ENCODE measurements around the gene FAM120A. TPM values are rescaled to one million over a fixed set of nuclear protein-coding genes. Genes with fewer than 3 reads are reported as not detected.

Gene FAM120A
- total RNA-seq, 1 experiment from 2014 or later = 70.5 TPM

DNA sequence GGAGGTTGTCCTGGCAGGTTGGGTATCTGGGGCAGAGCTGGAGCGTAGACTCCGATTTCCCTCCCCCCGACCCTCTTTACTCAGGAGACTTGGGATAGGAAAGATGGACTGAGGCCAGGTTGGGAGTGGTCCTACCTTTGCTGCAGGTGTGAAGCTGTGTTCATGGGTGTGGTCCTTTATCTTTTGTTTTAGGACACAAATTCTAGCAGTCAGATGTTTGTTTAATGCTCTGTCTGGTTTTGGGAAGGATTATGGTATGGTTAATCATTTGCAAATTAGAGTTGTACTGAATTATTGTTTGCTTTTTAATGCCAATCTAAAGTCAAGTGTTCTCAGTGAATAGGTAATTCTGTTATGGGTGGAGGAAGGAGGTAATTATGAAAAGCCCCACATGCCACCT is 16.0 kb downstream of the FAM120A start:
- ChIA-PET CTCF (no interaction called here), POLR2A (no interaction called here)
- no peak for TF ChIP-seq POLR2AphosphoS5 (IDR thresholded peaks at IDR 0.05; ENCODE audit: low read depth, low read length)
- no peak for TF ChIP-seq SIN3A (IDR thresholded peaks at IDR 0.05; ENCODE audit: borderline replicate concordance, insufficient read depth, low read depth, low read length)
- no peak for TF ChIP-seq REST (IDR thresholded peaks at IDR 0.05; ENCODE audit: insufficient read depth in 1 of 2, low read depth in 2 of 2, low read length in 1 of 2)
- TF ChIP-seq TCF7L2 (IDR thresholded peaks at IDR 0.05; ENCODE audit: low read depth, low read length) = no peak
- TF ChIP-seq CTCF (IDR thresholded peaks at IDR 0.05) = no peak
- in situ Hi-C loops (cut with HindIII; ENCODE audit: low pct_unique_long_range_greater_than_20kb, low sequenced_read_pairs) = no loop called here
- H3K27me3 ChIP-seq (ENCODE audit: control insufficient read depth, insufficient read depth, low read length) = no peaks in the 10 kb centered on the region
- intact Hi-C loops (cut with micrococcal nuclease; ENCODE audit: unreplicated experiment) = no loop called here
- peak overlapping the region; percentile 39; the same call in 1 of the 2 replicates for H3K27ac ChIP-seq (ENCODE audit: low read length)
- H3K9me3 ChIP-seq (ENCODE audit: control insufficient read depth, insufficient read depth, low read depth, low read length) = no peaks in the 10 kb centered on the region
- no peaks in the 10 kb centered on the region; the same call in 1 of the 2 replicates for H3K36me3 ChIP-seq (ENCODE audit: control insufficient read depth, insufficient read depth, low read length)
- DNase-seq (ENCODE audit: low read depth, low spot score) (no peak), ATAC-seq (no peak)
- no peak overlapping the region for H3K4me3 ChIP-seq (ENCODE audit: low read depth in 2 of 2, low read length in 2 of 2)
- no TSS peak for BruUV-seq (replicated peaks)
- peaks cover 42% of the 10 kb centered on the region for H3K4me1 ChIP-seq (ENCODE audit: control insufficient read depth, insufficient read depth, low read length)

DNA sequence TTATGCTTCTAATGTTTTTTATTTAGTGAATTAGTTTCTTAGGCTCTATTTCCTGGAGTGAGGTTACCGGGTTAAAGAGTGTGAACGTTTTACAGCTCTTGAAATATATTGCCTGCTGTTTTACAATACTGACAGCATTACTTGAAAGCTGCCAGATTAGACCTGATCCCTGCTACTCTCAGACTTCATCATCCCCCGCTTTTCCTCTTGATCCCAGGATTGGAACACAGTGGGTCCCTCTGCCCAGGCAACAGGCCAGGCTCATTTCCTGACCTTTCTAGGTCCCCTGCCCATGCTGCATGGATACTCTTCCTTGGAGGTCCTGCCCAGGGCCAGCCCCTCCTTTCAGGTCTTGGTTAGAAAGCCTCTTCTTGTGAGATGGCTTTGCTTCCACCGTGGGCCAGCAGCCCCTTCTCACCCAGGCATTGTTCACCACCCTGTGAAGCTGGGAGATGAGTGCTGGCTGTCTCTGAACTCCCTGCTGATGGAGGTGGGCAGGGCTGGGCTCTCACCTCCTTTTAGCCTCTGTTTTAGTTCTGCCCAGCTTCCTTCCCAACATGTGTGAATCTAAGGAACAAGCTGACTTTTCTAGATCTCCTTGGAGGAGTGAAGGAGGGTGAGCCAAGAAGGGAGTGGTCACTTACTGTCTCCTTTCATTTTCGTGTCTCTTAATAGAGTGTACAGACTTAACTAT is 17.4 kb downstream of the FAM120A start:
- in situ Hi-C loops (cut with HindIII; ENCODE audit: low pct_unique_long_range_greater_than_20kb, low sequenced_read_pairs) (no loop called here), intact Hi-C loops (cut with micrococcal nuclease; ENCODE audit: unreplicated experiment) (no loop called here)
- Histone ChIP-seq H3K27ac (ENCODE audit: low read length) (no peak overlapping the region), H3K27me3 (ENCODE audit: control insufficient read depth, insufficient read depth, low read length) (no peaks in the 10 kb centered on the region), H3K4me1 (ENCODE audit: control insufficient read depth, insufficient read depth, low read length) (peaks cover 42% of the 10 kb centered on the region), H3K9me3 (ENCODE audit: control insufficient read depth, insufficient read depth, low read depth, low read length) (no peaks in the 10 kb centered on the region), H3K36me3 (ENCODE audit: control insufficient read depth, insufficient read depth, low read length) (no peaks in the 10 kb centered on the region; the same call in 1 of the 2 replicates), H3K4me3 (ENCODE audit: low read depth in 2 of 2, low read length in 2 of 2) (no peak overlapping the region)
- ChIA-PET POLR2A (no interaction called here), CTCF (no interaction called here)
- no peak for ATAC-seq
- TF ChIP-seq SIN3A (IDR thresholded peaks at IDR 0.05; ENCODE audit: borderline replicate concordance, insufficient read depth, low read depth, low read length) (no peak), REST (IDR thresholded peaks at IDR 0.05; ENCODE audit: insufficient read depth in 1 of 2, low read depth in 2 of 2, low read length in 1 of 2) (no peak), TCF7L2 (IDR thresholded peaks at IDR 0.05; ENCODE audit: low read depth, low read length) (no peak), CTCF (IDR thresholded peaks at IDR 0.05) (no peak), POLR2AphosphoS5 (IDR thresholded peaks at IDR 0.05; ENCODE audit: low read depth, low read length) (no peak)
- no peak for DNase-seq (ENCODE audit: low read depth, low spot score)
- BruUV-seq (replicated peaks) = no TSS peak
